Nephron progenitor cell (in vitro differentiated cells): Measurements from ENCODE around the gene HTT-AS.

Experiments
- DNase-seq: peaks from one replicate; pipeline ENCODE4 v3.0.0; 2021
- H3K27ac Mint-ChIP-seq: 2 replicates; pipeline ENCODE4 v1.8.0; 2021; ENCODE audit warnings: mild to moderate bottlenecking, moderate library complexity, mixed read lengths
- H3K27me3 Mint-ChIP-seq: 2 replicates; pipeline ENCODE4 v1.8.0; 2021; ENCODE audit warnings: mild to moderate bottlenecking, low read depth, mixed read lengths; ENCODE audit not compliant: poor library complexity
- H3K36me3 Mint-ChIP-seq: 2 replicates; pipeline ENCODE4 v1.8.0; 2021; ENCODE audit warnings: low read depth, mixed read lengths
- H3K4me1 Mint-ChIP-seq: 2 replicates; pipeline ENCODE4 v1.8.0; 2021; ENCODE audit warnings: mixed read lengths
- H3K4me3 Mint-ChIP-seq: 2 replicates; pipeline ENCODE4 v1.8.0; 2021; ENCODE audit warnings: mild to moderate bottlenecking, moderate library complexity, mixed read lengths
- H3K9me3 Mint-ChIP-seq: 2 replicates; pipeline ENCODE4 v1.8.0; 2021; ENCODE audit warnings: mild to moderate bottlenecking, moderate library complexity, mixed read lengths
- TF ChIP-seq, protein P1 (sequence below): fragments of 200-600 bp; sonication (generic); IDR thresholded peaks from 2 replicates; pipeline ENCODE4 v1.5.0; 2021; ENCODE audit warnings: antibody characterized with exemption

The HTT-AS gene

DNA sequence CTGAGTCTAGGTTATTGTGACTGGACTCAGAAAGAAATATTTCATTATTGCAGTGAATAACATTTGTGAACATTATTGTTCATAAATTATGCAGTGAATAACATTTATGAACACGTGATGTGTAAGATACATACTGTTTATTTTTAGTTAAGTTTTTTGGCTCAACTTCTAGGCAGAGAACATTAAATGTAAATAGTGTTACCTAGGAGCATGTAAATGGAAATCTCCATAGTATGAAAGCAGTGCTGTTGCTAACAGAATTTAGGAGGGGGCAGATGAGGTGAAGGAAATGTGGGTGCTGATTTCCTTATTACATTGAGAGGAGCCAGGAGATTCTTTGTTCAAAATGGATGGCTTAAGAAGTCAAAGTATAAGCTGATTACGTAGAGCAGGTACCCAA, 45.1 kb upstream of the HTT-AS start:
- Mint-ChIP-seq H3K27ac (no peak overlapping the region), H3K4me3 (no peak overlapping the region), H3K36me3 (peaks cover 85% of the 10 kb centered on the region), H3K9me3 (no peaks in the 10 kb centered on the region), H3K27me3 (no peaks in the 10 kb centered on the region), H3K4me1 (peaks cover 19% of the 10 kb centered on the region)
- no peak for DNase-seq
- TF ChIP-seq, protein P1, sequence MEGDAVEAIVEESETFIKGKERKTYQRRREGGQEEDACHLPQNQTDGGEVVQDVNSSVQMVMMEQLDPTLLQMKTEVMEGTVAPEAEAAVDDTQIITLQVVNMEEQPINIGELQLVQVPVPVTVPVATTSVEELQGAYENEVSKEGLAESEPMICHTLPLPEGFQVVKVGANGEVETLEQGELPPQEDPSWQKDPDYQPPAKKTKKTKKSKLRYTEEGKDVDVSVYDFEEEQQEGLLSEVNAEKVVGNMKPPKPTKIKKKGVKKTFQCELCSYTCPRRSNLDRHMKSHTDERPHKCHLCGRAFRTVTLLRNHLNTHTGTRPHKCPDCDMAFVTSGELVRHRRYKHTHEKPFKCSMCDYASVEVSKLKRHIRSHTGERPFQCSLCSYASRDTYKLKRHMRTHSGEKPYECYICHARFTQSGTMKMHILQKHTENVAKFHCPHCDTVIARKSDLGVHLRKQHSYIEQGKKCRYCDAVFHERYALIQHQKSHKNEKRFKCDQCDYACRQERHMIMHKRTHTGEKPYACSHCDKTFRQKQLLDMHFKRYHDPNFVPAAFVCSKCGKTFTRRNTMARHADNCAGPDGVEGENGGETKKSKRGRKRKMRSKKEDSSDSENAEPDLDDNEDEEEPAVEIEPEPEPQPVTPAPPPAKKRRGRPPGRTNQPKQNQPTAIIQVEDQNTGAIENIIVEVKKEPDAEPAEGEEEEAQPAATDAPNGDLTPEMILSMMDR: no peak

DNA sequence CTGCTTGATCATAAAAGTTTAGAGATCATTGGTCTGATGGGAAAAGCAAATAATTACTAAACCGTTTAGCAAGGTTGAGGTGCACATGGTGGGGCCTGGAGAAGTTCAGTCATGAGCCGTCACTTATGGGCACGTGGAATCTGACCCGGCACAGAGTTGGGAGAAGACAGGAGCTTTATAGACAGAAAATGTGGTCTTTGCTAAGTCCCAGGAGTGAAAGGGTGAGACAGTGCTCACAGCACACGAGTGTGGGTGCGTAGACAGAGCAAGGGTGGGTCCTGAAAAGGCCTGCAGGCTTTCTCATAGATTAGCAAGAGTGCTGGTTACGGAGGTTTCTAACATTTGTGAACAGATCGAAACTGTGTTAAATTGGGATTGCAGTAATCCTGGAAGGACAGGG, 44.0 kb upstream of the HTT-AS start:
- peak overlapping the region; percentile 49 for H3K27ac Mint-ChIP-seq
- no peaks in the 10 kb centered on the region for H3K27me3 Mint-ChIP-seq
- peaks cover 11% of the 10 kb centered on the region for H3K4me1 Mint-ChIP-seq
- no peak for DNase-seq
- H3K9me3 Mint-ChIP-seq: no peaks in the 10 kb centered on the region
- peaks cover 89% of the 10 kb centered on the region for H3K36me3 Mint-ChIP-seq
- TF ChIP-seq, protein P1: no peak
- H3K4me3 Mint-ChIP-seq: no peak overlapping the region

DNA sequence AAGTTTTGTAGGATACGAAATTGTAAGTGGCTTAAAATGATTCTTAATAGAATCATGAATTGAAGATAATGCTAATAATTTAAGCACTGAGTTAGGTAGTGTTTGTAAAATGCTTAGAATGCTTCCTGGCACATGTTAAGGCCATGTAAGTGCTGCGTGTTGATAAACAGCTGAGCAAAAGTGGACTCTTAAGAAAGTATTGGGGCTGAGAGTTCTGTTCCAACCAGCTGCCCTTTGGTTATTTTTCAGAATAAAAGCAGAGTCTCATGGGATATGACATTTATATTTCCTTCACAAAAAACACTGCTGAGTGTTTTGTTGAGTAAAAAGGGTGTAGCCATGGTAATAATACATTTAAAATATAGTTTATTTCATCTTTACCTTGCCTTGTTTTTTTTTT, 42.6 kb upstream of the HTT-AS start:
- H3K9me3 Mint-ChIP-seq: no peaks in the 10 kb centered on the region
- TF ChIP-seq, protein P1: no peak
- no peak for DNase-seq
- peaks cover 94% of the 10 kb centered on the region for H3K36me3 Mint-ChIP-seq
- no peaks in the 10 kb centered on the region for H3K27me3 Mint-ChIP-seq
- peaks cover 6% of the 10 kb centered on the region for H3K4me1 Mint-ChIP-seq
- H3K27ac Mint-ChIP-seq: no peak overlapping the region
- no peak overlapping the region for H3K4me3 Mint-ChIP-seq

DNA sequence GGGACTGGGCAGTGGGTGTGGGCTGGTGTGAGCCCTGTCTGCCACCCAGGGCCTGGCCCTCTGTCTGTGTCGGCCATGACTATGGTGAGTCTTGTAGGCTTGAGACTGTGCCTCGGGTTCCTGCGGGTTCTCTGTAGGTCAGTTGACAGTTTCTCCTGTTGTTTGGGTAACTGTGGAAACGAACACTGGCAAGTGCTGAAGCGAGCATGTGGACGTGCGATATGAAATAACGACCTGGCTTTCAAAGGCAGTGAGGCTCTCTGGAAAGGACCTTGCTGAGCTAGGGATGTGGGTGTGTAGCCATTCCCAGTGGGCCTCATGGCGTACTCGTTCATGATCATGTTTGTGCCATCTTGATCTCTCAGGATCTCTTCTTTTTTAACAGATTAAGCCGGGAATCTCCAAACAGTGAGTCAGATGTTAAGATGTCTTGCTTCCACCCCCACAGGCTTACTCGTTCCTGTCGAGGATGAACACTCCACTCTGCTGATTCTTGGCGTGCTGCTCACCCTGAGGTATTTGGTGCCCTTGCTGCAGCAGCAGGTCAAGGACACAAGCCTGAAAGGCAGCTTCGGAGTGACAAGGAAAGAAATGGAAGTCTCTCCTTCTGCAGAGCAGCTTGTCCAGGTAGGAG, 41.4 kb upstream of the HTT-AS start:
- TF ChIP-seq, protein P1: no peak
- H3K9me3 Mint-ChIP-seq: no peaks in the 10 kb centered on the region
- H3K27me3 Mint-ChIP-seq: no peaks in the 10 kb centered on the region
- no peak for DNase-seq
- no peak overlapping the region for H3K4me3 Mint-ChIP-seq
- H3K4me1 Mint-ChIP-seq: peaks cover 13% of the 10 kb centered on the region
- H3K27ac Mint-ChIP-seq: no peak overlapping the region
- H3K36me3 Mint-ChIP-seq: peaks cover 99% of the 10 kb centered on the region

DNA sequence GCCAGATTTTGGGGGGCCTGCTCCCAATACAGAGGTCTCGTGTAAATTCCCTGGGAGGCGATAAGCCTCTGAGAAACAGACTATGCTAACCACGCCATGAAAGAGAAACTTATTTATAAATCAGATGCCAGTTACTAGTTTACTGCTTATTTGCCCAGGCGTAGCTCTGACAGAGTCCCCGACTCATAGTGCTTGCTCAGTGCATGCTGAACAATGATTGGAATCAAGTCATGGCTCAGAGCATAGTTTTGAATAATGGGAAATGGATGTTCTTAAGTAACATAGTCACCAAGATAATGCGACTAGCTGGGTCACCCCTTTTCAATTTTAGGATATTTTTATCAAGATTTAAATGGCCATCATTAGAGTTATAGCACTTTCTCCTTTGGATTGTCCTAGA, 40.0 kb upstream of the HTT-AS start:
- Mint-ChIP-seq H3K9me3 (no peaks in the 10 kb centered on the region), H3K27me3 (no peaks in the 10 kb centered on the region), H3K4me3 (no peak overlapping the region), H3K4me1 (peaks cover 13% of the 10 kb centered on the region), H3K36me3 (peaks cover 99% of the 10 kb centered on the region), H3K27ac (no peak overlapping the region)
- TF ChIP-seq, protein P1: no peak
- DNase-seq: no peak
